ENCODE measurements around the gene PCSK5.

The PCSK5 gene

DNA sequence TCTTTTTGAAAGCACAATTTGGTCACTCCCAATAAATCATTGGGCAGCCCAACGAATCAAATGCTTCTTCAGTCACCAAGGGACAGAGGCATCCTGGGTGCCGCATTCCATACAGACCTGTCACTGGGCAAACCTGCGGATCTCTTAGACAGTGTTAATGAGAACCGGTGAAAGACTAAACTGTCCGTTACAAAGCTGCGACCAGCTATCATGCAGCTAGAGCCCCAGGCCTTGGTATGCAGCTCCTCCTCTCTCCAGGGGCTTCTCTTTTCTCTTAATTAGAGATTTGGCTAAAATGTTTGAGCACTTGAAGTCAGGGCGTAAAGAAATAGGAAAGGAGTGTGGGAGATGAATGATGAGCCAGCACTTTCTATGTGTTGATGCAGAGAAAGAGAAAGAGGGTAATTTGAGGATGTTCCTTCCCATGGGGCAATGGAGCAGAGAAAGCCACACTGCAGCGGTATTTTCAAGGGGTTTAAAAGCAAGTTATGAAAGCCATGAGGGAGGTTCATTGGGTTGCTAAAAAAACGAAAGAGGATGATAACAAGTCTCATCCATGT is 328.5 kb downstream of the PCSK5 start:
- no peak for DNase-seq (ENCODE audit: low read depth)
- TF ChIP-seq, protein P1, sequence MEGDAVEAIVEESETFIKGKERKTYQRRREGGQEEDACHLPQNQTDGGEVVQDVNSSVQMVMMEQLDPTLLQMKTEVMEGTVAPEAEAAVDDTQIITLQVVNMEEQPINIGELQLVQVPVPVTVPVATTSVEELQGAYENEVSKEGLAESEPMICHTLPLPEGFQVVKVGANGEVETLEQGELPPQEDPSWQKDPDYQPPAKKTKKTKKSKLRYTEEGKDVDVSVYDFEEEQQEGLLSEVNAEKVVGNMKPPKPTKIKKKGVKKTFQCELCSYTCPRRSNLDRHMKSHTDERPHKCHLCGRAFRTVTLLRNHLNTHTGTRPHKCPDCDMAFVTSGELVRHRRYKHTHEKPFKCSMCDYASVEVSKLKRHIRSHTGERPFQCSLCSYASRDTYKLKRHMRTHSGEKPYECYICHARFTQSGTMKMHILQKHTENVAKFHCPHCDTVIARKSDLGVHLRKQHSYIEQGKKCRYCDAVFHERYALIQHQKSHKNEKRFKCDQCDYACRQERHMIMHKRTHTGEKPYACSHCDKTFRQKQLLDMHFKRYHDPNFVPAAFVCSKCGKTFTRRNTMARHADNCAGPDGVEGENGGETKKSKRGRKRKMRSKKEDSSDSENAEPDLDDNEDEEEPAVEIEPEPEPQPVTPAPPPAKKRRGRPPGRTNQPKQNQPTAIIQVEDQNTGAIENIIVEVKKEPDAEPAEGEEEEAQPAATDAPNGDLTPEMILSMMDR (IDR thresholded peaks at IDR 0.05; ENCODE audit: low read depth, low read length, missing control alignments): no peak

DNA sequence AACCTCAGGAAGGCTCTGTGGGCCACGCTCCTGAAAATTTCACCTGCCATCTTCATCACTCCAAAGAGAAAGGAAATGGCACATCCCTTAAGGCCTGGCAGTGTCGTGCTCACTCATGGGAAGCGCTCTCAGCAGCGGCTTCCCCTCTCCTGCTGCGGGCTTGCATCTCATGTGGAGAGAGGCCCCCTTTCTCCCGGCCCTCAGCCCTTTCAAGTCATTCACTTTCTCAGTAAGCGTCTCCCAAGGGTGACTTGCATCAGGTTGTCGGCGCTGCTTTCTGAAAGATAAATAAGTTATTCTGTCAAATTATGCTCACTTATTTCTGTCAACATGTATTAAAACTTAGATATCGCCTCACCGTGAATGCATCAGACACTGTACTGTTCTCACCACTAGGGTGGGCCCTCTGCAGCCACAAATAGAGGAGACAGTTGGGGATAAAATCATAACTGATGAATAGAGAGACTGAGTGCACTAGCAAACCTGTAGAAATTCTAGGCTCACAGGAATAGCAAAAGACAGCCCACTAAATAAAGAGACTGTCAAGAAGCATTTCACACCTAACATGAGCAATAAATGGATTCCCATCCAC is 329.2 kb downstream of the PCSK5 start:
- no peak for DNase-seq (ENCODE audit: low read depth)
- TF ChIP-seq, protein P1 (IDR thresholded peaks at IDR 0.05; ENCODE audit: low read depth, low read length, missing control alignments): peak; percentile 14

More for the DNA sequence above, 328.5 kb downstream of the PCSK5 start:
- H3K4me3 ChIP-seq (ENCODE audit: low read depth, low read length): no peak overlapping the region

DNA sequence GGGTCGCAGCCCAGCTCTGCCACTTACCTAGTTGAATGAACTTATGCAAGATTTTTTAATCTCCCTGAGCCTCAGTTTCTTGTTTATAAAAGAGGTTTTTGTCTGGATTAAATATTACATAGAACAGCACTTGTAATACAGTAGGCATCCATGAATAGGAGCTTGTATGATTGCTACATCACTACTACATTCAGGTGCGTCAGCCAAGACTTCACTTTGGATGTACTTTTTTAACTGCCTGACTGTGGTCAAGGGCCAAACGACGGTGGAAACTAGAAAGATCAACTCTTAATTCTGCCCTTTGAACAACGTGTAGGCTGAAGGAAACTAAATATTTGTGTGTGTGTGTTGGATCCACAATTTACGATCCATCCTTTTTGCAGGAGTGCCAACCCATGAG is 330.9 kb downstream of the PCSK5 start:
- H3K4me3 ChIP-seq (ENCODE audit: low read depth, low read length): no peak overlapping the region
- TF ChIP-seq, protein P1 (IDR thresholded peaks at IDR 0.05; ENCODE audit: low read depth, low read length, missing control alignments): no peak
- DNase-seq (ENCODE audit: low read depth): no peak

More for the DNA sequence above, 329.2 kb downstream of the PCSK5 start:
- no peak overlapping the region for H3K4me3 ChIP-seq (ENCODE audit: low read depth, low read length)

DNA sequence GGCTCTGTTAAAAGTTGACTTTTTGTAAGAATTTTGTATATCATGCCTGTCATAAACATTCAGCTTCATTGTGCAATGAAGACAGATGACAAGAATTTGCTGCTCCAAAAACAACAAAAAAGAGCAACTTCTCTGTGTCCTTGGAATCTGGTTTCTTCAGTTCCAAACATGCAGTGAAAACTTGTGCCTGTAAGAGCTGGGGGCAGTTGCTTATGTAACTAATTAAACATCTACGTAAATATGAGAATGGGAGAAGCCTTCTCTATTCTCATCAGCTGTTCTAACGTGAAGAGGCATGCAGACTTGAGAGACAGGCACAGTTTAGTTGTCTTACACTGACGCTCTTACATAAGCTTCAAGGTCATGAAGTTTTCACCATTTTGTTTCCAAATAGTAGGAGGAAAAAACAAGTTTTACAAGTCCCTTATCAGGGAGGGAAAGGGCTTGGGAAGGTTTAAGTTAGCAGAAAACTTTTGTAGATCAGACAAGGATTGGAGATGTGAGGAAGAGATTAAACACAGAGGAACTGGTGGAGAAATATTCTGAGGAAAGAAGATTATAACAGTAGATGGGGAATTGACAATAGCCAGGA is 333.4 kb downstream of the PCSK5 start:
- no peak overlapping the region for H3K4me3 ChIP-seq (ENCODE audit: low read depth, low read length)
- TF ChIP-seq, protein P1 (IDR thresholded peaks at IDR 0.05; ENCODE audit: low read depth, low read length, missing control alignments): no peak
- DNase-seq (ENCODE audit: low read depth): no peak

DNA sequence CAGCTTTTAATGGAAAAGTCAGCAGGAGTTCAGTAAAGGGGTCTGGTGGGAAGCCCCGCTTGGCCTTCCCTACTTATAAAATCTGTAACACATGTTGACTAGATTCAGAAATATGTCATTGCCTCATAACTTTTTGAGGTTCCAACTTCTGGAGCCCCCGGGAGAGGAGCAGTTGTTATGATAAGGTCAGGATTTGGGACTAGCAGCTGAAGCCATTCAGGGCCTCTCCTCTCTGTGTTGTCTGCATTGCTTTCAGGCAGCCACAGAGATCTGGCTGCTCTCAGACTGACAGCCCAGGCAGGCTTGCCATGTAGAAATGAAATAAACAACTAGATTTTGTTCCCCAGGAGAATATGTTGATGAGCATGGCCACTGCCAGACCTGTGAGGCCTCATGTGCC is 336.7 kb downstream of the PCSK5 start:
- no peak for DNase-seq (ENCODE audit: low read depth)
- TF ChIP-seq, protein P1 (IDR thresholded peaks at IDR 0.05; ENCODE audit: low read depth, low read length, missing control alignments): no peak
- H3K4me3 ChIP-seq (ENCODE audit: low read depth, low read length): no peak overlapping the region

DNA sequence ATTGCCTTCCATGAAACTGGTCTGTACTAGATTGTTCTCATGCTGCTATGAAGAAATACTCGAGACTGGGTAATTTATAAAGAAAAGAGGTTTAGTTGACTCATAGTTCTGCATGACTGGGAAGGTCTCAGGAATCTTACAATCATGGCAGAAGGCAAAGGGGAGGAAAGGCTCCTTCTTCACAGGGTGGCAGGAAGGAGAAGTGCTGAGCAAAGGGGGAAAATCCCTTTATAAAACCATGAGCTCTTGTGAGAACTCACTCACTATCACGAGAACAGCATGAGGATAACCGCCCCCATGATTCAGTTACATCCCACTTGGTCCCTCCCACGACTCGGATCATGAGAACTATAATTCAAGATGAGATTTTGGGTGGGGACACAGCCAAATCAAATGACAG is 340.5 kb downstream of the PCSK5 start:
- TF ChIP-seq, protein P1 (IDR thresholded peaks at IDR 0.05; ENCODE audit: low read depth, low read length, missing control alignments): no peak
- DNase-seq (ENCODE audit: low read depth): no peak
- no peak overlapping the region for H3K4me3 ChIP-seq (ENCODE audit: low read depth, low read length)
